ENCODE results near the gene COL6A3.

The COL6A3 gene

DNA sequence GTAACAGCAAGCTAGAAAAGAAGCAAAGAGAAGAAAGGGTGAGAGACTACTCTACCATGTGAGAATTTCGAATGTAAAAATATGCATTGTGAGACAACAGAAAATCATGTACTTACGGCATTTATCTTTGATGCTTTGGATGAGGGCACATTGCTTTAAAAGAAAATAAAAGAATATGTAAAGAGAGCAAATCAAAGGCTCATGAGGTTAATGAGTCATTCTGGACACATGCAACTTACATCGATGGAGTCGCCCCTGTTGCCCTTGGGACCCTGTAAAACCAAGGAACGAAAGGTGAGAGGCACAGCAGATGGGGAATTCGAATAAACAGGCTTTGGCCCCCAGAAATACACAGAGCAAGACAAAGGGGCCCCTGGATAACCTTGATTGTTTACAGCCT is 69.0 kb downstream of the COL6A3 start:
- H3K4me3 ChIP-seq (ENCODE audit: low read length): no peak overlapping the region
- DNase-seq (ENCODE audit: low read depth): no peak
- TF ChIP-seq, protein P1, sequence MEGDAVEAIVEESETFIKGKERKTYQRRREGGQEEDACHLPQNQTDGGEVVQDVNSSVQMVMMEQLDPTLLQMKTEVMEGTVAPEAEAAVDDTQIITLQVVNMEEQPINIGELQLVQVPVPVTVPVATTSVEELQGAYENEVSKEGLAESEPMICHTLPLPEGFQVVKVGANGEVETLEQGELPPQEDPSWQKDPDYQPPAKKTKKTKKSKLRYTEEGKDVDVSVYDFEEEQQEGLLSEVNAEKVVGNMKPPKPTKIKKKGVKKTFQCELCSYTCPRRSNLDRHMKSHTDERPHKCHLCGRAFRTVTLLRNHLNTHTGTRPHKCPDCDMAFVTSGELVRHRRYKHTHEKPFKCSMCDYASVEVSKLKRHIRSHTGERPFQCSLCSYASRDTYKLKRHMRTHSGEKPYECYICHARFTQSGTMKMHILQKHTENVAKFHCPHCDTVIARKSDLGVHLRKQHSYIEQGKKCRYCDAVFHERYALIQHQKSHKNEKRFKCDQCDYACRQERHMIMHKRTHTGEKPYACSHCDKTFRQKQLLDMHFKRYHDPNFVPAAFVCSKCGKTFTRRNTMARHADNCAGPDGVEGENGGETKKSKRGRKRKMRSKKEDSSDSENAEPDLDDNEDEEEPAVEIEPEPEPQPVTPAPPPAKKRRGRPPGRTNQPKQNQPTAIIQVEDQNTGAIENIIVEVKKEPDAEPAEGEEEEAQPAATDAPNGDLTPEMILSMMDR (IDR thresholded peaks at IDR 0.05; ENCODE audit: insufficient read depth, low read depth, low read length, missing control alignments): no peak

DNA sequence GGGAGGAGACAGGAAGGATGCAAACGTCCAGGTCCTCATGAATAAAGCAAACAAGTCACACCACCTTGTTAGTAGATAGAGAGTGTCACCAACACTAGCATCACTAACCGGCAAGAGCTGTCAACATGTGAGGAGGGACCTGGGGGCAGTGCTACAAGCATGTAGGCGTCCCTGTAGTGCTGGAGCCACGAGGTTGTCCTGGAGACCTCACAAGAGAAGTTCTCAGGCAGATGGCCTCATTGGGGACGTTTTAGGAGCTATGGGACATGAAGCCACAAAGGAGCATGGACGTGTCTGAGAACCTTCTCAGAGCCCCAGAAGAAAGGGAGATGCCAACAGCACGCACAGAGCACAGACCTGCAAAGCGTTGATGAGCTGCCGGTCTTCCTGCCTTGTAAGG is 70.0 kb downstream of the COL6A3 start:
- TF ChIP-seq, protein P1 (IDR thresholded peaks at IDR 0.05; ENCODE audit: insufficient read depth, low read depth, low read length, missing control alignments): no peak
- no peak overlapping the region for H3K4me3 ChIP-seq (ENCODE audit: low read length)
- no peak for DNase-seq (ENCODE audit: low read depth)

DNA sequence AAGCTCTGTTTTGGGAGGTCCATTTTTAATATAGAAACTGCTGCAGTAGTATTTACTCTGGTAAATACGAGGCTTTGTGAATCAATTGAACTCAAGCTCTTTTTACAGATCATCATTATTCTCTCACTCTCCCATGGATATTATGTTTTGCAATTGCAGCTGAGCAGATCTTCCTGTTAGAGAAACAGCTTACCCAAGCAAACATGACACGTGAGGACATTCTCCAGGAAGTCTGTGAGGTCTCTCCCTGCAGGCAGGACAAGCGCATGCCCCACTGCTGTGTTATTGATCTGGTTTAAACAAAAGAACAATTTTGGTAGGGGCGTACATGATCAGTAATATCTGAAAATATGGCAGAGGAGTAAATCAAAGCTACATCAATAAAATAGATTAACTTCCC is 72.1 kb downstream of the COL6A3 start:
- TF ChIP-seq, protein P1 (IDR thresholded peaks at IDR 0.05; ENCODE audit: insufficient read depth, low read depth, low read length, missing control alignments): no peak
- no peak overlapping the region for H3K4me3 ChIP-seq (ENCODE audit: low read length)
- peak; percentile 47 for DNase-seq (ENCODE audit: low read depth)

DNA sequence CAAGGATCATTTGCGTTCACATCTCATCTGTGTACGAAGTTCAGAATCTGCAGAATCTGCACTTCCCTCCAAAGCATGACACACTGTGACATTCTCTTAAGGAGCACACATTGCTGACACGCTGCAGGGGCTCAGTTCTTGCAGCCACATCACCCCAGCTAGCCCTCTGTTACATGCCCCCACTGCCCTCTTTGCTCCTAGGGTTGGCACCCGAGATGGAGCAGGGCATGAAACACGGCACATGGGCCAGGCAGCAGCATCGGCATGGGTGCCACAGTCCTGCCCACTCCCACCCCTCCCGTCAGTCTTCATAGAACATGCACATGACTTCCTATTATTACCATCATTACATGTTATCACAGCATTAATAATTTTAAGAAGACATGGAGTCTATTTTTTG is 76.4 kb downstream of the COL6A3 start:
- H3K4me3 ChIP-seq (ENCODE audit: low read length): no peak overlapping the region
- TF ChIP-seq, protein P1 (IDR thresholded peaks at IDR 0.05; ENCODE audit: insufficient read depth, low read depth, low read length, missing control alignments): no peak
- no peak for DNase-seq (ENCODE audit: low read depth)

DNA sequence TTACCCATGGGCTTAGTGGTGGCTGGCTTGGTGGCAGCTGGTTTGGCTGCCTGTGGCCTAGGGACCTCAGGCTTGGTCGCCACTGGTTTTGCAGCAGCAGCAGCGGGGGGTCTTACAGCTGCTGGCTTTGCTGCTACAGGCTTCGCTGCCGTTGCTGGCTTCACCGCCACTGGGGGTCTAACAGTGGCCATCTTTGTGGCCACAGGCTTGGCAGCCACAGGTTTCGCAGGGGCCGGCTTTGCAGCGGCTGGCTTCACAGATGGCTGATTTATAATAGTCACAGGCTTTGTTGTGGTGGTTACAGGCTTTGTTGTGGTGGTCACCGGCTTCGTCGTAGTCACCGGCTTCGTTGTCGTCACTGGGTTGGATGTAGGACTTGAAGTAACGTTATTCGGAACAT is 77.8 kb downstream of the COL6A3 start:
- DNase-seq (ENCODE audit: low read depth): no peak
- TF ChIP-seq, protein P1 (IDR thresholded peaks at IDR 0.05; ENCODE audit: insufficient read depth, low read depth, low read length, missing control alignments): no peak
- no peak overlapping the region for H3K4me3 ChIP-seq (ENCODE audit: low read length)

DNA sequence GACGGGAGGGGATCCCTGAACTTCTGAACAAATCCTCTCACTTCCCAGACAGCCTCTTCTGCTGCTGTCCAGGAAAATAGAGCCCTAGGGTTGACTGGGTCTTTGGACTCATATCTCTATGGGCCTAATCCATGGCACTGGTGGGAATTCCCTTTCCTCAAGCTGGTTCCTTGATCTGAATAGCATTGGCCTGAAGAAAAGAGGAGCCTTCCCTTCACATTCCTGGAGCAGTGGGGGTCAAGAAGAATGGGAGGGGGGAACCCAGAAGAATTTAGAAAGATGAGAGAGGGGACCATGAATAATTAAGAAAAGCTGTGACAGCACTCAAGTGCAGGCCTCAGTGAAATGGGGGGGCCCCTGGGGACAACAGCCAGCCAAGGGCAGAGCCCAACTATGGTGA is 80.2 kb downstream of the COL6A3 start:
- H3K4me3 ChIP-seq (ENCODE audit: low read length): no peak overlapping the region
- TF ChIP-seq, protein P1 (IDR thresholded peaks at IDR 0.05; ENCODE audit: insufficient read depth, low read depth, low read length, missing control alignments): no peak
- no peak for DNase-seq (ENCODE audit: low read depth)

DNA sequence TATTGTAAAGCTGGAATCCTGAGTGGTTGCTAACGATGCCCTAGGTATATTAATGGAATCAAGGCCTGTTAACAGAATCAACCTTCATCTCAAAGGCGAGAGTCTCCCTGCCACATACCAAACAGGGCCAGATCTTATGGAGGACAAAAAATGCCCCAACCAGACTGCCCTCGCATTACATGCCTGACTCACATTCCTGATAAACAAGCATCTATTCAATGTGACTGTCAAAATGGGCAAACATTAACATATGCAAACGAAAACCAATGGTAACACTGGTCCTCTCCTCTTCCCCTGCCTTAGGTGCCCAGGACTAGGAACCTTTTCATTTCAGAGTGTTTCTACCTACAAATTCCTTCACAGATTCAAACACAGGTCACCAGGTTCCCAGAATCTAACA is 83.4 kb downstream of the COL6A3 start:
- no peak for DNase-seq (ENCODE audit: low read depth)
- H3K4me3 ChIP-seq (ENCODE audit: low read length): no peak overlapping the region
- TF ChIP-seq, protein P1 (IDR thresholded peaks at IDR 0.05; ENCODE audit: insufficient read depth, low read depth, low read length, missing control alignments): no peak
